Astrocyte (in vitro differentiated cells and primary cell): ENCODE measurements around the gene QRICH1. TPM values are rescaled to one million over a fixed set of nuclear protein-coding genes. Genes with fewer than 3 reads are reported as not detected.

Source experiments
- DNase-seq: peaks from one replicate; pipeline ENCODE4 v3.0.0-alpha.2; 2010; ENCODE audit warnings: low read depth
- FAIRE-seq: peaks from 2 replicates; lab custom pipeline; 2011; peaks lifted over from hg19 to GRCh38; lab: Jason Lieb, UNC
- H2AFZ ChIP-seq: 2 replicates; pipeline ENCODE4 v1.6.0; 2012; ENCODE audit warnings: low read depth, low read length, inconsistent platforms
- H3K27ac ChIP-seq: 2 replicates; pipeline ENCODE4 v1.5.1; 2011; ENCODE audit warnings: low read depth, low read length, inconsistent platforms
- H3K27me3 ChIP-seq: 2 replicates; pipeline ENCODE4 v1.6.0; 2011; ENCODE audit warnings: low read length, inconsistent platforms; ENCODE audit not compliant: insufficient read depth
- H3K36me3 ChIP-seq: 2 replicates; pipeline ENCODE4 v1.5.1; 2011; ENCODE audit warnings: low read length, inconsistent platforms; ENCODE audit not compliant: insufficient read depth
- H3K4me1 ChIP-seq: 2 replicates; pipeline ENCODE4 v1.5.1; 2011; ENCODE audit warnings: low read length, inconsistent platforms; ENCODE audit not compliant: insufficient read depth
- H3K4me2 ChIP-seq: 2 replicates; pipeline ENCODE4 v1.6.0; 2012; ENCODE audit warnings: low read length, inconsistent platforms
- H3K4me3 ChIP-seq: 2 replicates; pipeline ENCODE4 v1.5.1; 2011; ENCODE audit warnings: low read depth, mild to moderate bottlenecking, low read length, inconsistent platforms; ENCODE audit not compliant: insufficient read depth
- H3K79me2 ChIP-seq: 2 replicates; pipeline ENCODE4 v1.6.0; 2012; ENCODE audit warnings: mild to moderate bottlenecking, low read length, inconsistent platforms; ENCODE audit not compliant: insufficient read depth
- H3K9ac ChIP-seq: 2 replicates; pipeline ENCODE4 v1.6.0; 2012; ENCODE audit warnings: mild to moderate bottlenecking, low read length, inconsistent platforms
- H3K9me3 ChIP-seq: 2 replicates; pipeline ENCODE4 v1.5.1; 2012; ENCODE audit warnings: low read depth, mild to moderate bottlenecking, low read length, inconsistent platforms; ENCODE audit not compliant: insufficient read depth
- H4K20me1 ChIP-seq: 2 replicates; pipeline ENCODE4 v1.6.0; 2012; ENCODE audit warnings: low read length, inconsistent platforms; ENCODE audit not compliant: insufficient read depth
- H3K27ac Mint-ChIP-seq: one replicate; pipeline ENCODE4 v1.8.0; 2021; ENCODE audit warnings: mild to moderate bottlenecking, mixed read lengths; ENCODE audit not compliant: unreplicated experiment
- H3K27me3 Mint-ChIP-seq: one replicate; pipeline ENCODE4 v1.8.0; 2021; ENCODE audit warnings: low read depth, mixed read lengths; ENCODE audit not compliant: unreplicated experiment
- H3K36me3 Mint-ChIP-seq: one replicate; pipeline ENCODE4 v1.8.0; 2021; ENCODE audit warnings: low read depth, mixed read lengths; ENCODE audit not compliant: unreplicated experiment
- H3K4me1 Mint-ChIP-seq: one replicate; pipeline ENCODE4 v1.8.0; 2021; ENCODE audit warnings: low read depth, mixed read lengths; ENCODE audit not compliant: unreplicated experiment
- H3K4me3 Mint-ChIP-seq: one replicate; pipeline ENCODE4 v1.8.0; 2021; ENCODE audit warnings: mild to moderate bottlenecking, moderate library complexity, mixed read lengths; ENCODE audit not compliant: unreplicated experiment
- H3K9me3 Mint-ChIP-seq: one replicate; pipeline ENCODE4 v1.8.0; 2021; ENCODE audit warnings: mild to moderate bottlenecking, mixed read lengths; ENCODE audit not compliant: unreplicated experiment
- CTCF ChIP-seq: IDR thresholded peaks from 2 replicates; pipeline ENCODE4 v1.5.1; 2011; ENCODE audit warnings: low read depth, mild to moderate bottlenecking, inconsistent platforms, low read length, moderate library complexity; ENCODE audit not compliant: insufficient read depth
- EZH2 ChIP-seq: IDR thresholded peaks from 2 replicates; pipeline ENCODE4 v1.6.1; 2012; ENCODE audit warnings: mild to moderate bottlenecking, low read length, inconsistent platforms; ENCODE audit not compliant: insufficient read depth
- total RNA-seq: library from RNA; stranded (reverse); gene quantifications from 2 replicates; pipeline ENCODE4 v1.2.1, GENCODE V29; 2021

The QRICH1 gene
- total RNA-seq, 1 donor from 2014 or later: 119 TPM

GRCh38 chr3:49030321-49030720 lies 63.5 kb downstream of the QRICH1 start:
- H3K79me2 ChIP-seq: peaks cover 45% of the 10 kb centered on the region
- Mint-ChIP-seq H3K4me1 (peaks cover 29% of the 10 kb centered on the region), H3K9me3 (peaks cover 2% of the 10 kb centered on the region), H3K27me3 (no peaks in the 10 kb centered on the region), H3K27ac (no peak overlapping the region), H3K4me3 (no peak overlapping the region), H3K36me3 (peaks cover 30% of the 10 kb centered on the region)
- H3K4me3 ChIP-seq: no peak overlapping the region
- H4K20me1 ChIP-seq: peaks cover 44% of the 10 kb centered on the region
- no peak for DNase-seq
- H3K9ac ChIP-seq: no peak overlapping the region
- H3K4me2 ChIP-seq: no peak overlapping the region
- no peak overlapping the region for H3K27ac ChIP-seq
- H3K27me3 ChIP-seq: no peaks in the 10 kb centered on the region
- no peak overlapping the region for H2AFZ ChIP-seq
- H3K9me3 ChIP-seq: no peaks in the 10 kb centered on the region
- peaks cover 19% of the 10 kb centered on the region for H3K4me1 ChIP-seq
- peaks cover 53% of the 10 kb centered on the region for H3K36me3 ChIP-seq
- no peak for FAIRE-seq
- TF ChIP-seq CTCF (no peak), EZH2 (no peak)

DNA sequence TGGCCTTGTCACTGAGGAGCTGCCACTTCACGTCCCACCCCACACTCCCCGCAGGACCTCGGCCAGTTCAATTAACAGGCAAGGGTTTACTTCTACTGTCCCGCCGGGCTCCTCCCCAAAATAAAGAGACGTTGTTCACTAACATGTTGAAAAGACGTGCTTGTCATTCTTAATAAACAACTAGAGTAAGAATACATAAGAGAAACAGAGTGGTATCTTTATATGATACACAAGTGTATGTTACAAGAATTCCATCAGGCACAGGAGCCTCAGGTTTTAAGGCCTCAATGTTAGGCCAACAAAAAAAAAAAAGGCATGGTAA lies 64.3 kb downstream of the QRICH1 start:
- peak overlapping the region; percentile 92 for H3K4me2 ChIP-seq
- peak overlapping the region; percentile 91 for H3K9ac ChIP-seq
- peaks cover 48% of the 10 kb centered on the region for H3K79me2 ChIP-seq
- H3K27ac ChIP-seq: peak overlapping the region; percentile 85
- H3K27me3 ChIP-seq: no peaks in the 10 kb centered on the region
- H3K4me1 ChIP-seq: peaks cover 19% of the 10 kb centered on the region
- DNase-seq (no peak), FAIRE-seq (no peak)
- H3K4me1 Mint-ChIP-seq: peaks cover 29% of the 10 kb centered on the region
- H3K9me3 Mint-ChIP-seq: peaks cover 2% of the 10 kb centered on the region
- no peaks in the 10 kb centered on the region for H3K9me3 ChIP-seq
- H3K4me3 ChIP-seq: peak overlapping the region; percentile 72
- peaks cover 46% of the 10 kb centered on the region for H4K20me1 ChIP-seq
- H3K27me3 Mint-ChIP-seq: no peaks in the 10 kb centered on the region
- H2AFZ ChIP-seq: peak overlapping the region; percentile 19
- peaks cover 32% of the 10 kb centered on the region for H3K36me3 Mint-ChIP-seq
- TF ChIP-seq CTCF: no peak
- no peak for TF ChIP-seq EZH2
- peaks cover 55% of the 10 kb centered on the region for H3K36me3 ChIP-seq
- H3K27ac Mint-ChIP-seq: peak overlapping the region; percentile 91
- peak overlapping the region; percentile 90 for H3K4me3 Mint-ChIP-seq

DNA sequence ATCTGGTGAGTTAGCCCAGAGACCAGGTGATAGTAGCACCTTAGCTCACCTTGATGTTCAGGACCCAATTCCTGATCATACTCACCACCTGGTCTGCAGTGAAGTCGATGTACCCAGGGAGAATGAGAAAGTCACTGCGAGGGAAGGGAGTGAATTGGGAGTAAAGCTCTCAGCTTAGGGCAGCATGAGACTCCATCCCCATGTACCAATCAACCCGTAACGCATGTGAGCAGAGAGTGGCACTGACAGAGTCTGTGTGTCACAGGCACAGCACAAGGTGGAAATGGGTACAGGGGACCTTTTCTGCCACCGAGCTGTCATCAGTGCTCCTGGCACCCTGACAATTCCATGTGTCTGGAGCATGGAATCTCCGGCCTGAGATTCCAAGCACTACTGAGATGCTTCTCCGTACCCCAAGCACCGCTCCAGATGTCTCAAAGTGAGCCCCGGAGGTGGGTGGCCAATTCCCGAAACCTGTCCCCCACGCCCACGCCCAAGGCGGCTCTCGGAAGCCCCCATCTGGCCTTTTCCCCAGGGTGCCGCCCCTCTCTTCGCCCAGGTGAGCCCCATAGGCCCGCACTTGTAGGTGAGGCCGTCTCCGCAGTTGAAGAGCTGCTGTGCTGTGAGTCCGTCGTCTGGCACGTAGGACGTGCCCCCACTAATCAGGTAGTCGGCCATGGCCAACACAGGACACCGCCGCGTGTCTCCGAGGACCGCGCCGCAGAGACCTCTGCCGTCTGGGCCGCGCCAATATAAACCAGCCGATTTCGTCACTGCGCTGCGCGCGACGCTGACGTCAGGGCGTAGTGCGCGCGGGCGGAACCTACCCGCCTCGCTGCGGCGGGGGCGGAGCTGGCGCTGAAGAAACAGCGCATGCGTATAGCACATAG lies 65.0 kb downstream of the QRICH1 start, which contains the start of gene IMPDH2:
Gene IMPDH2 (minus strand): TSS at position 726 of the 890 bp plus-strand sequence. CDS start 48 bp downstream, at position 678.
- DNase-seq: peak; percentile 75
- Histone ChIP-seq H3K9me3 (no peaks in the 10 kb centered on the region), H3K4me3 (peak within 1 kb of the TSS; percentile 72), H3K4me2 (peak within 1 kb of the TSS; percentile 92), H3K27ac (peak within 1 kb of the TSS; percentile 85), H3K27me3 (no peaks in the 10 kb centered on the region), H4K20me1 (peaks cover 52% of the 10 kb centered on the region), H2AFZ (peak within 1 kb of the TSS; percentile 19), H3K4me1 (peaks cover 19% of the 10 kb centered on the region), H3K9ac (peak within 1 kb of the TSS; percentile 91), H3K79me2 (peaks cover 53% of the 10 kb centered on the region), H3K36me3 (peaks cover 58% of the 10 kb centered on the region)
- H3K36me3 Mint-ChIP-seq: peaks cover 32% of the 10 kb centered on the region
- no peaks in the 10 kb centered on the region for H3K27me3 Mint-ChIP-seq
- peak; percentile 80 for FAIRE-seq
- TF ChIP-seq EZH2 (no peak), CTCF (no peak)
- peak within 1 kb of the TSS; percentile 90 for H3K4me3 Mint-ChIP-seq
- peak within 1 kb of the TSS; percentile 91 for H3K27ac Mint-ChIP-seq
- peaks cover 2% of the 10 kb centered on the region for H3K9me3 Mint-ChIP-seq
- H3K4me1 Mint-ChIP-seq: peaks cover 29% of the 10 kb centered on the region
